Fibroblast of pulmonary artery (primary cell): ENCODE data around the gene NDFIP1.

ENCODE experiments used
- DNase-seq: peaks from one replicate; pipeline ENCODE4 v3.0.0-alpha.2; 2010; ENCODE audit warnings: low read depth
- H3K4me3 ChIP-seq: replicated peaks from 2 replicates; pipeline ENCODE4 v1.5.1; 2011; ENCODE audit warnings: low read depth, mild to moderate bottlenecking, control low read depth, low read length, moderate library complexity
- CTCF ChIP-seq: IDR thresholded peaks from 2 replicates; pipeline ENCODE4 v1.5.1; 2011; ENCODE audit warnings: mild to moderate bottlenecking, control low read depth, low read length, inconsistent platforms; ENCODE audit errors: missing control alignments

Gene NDFIP1

GRCh38 chr5:142070734-142071133 is 37.8 kb upstream of the NDFIP1 start:
- DNase-seq: no peak
- TF ChIP-seq CTCF: no peak
- no peak overlapping the region for H3K4me3 ChIP-seq

- no peak for DNase-seq
- TF ChIP-seq CTCF: no peak
Observed at GRCh38 chr5:142072488-142072887, 36.1 kb upstream of the NDFIP1 start.

GRCh38 chr5:142073362-142073988 is 35.1 kb upstream of the NDFIP1 start:
- no peak for DNase-seq
- no peak for TF ChIP-seq CTCF
- no peak overlapping the region for H3K4me3 ChIP-seq

More at GRCh38 chr5:142072488-142072887, 36.1 kb upstream of the NDFIP1 start:
- H3K4me3 ChIP-seq: no peak overlapping the region

GRCh38 chr5:142074006-142074405 is 34.6 kb upstream of the NDFIP1 start:
- no peak for TF ChIP-seq CTCF
- DNase-seq: no peak
- no peak overlapping the region for H3K4me3 ChIP-seq

- H3K4me3 ChIP-seq: no peak overlapping the region
- no peak for TF ChIP-seq CTCF
- no peak for DNase-seq
Observed at GRCh38 chr5:142078221-142078620, 30.4 kb upstream of the NDFIP1 start.

GRCh38 chr5:142078706-142079105 is 29.9 kb upstream of the NDFIP1 start:
- no peak for TF ChIP-seq CTCF
- DNase-seq: no peak
- no peak overlapping the region for H3K4me3 ChIP-seq

- H3K4me3 ChIP-seq: no peak overlapping the region
- TF ChIP-seq CTCF: no peak
- no peak for DNase-seq
Observed at GRCh38 chr5:142079306-142079721, 29.3 kb upstream of the NDFIP1 start.
